ENCODE measurements around the gene MACO1. TPM values are rescaled to one million over a fixed set of nuclear protein-coding genes. Genes with fewer than 3 reads are reported as not detected.

Gene MACO1
- total RNA-seq, 1 experiment from 2014 or later: 16.3 TPM

DNA sequence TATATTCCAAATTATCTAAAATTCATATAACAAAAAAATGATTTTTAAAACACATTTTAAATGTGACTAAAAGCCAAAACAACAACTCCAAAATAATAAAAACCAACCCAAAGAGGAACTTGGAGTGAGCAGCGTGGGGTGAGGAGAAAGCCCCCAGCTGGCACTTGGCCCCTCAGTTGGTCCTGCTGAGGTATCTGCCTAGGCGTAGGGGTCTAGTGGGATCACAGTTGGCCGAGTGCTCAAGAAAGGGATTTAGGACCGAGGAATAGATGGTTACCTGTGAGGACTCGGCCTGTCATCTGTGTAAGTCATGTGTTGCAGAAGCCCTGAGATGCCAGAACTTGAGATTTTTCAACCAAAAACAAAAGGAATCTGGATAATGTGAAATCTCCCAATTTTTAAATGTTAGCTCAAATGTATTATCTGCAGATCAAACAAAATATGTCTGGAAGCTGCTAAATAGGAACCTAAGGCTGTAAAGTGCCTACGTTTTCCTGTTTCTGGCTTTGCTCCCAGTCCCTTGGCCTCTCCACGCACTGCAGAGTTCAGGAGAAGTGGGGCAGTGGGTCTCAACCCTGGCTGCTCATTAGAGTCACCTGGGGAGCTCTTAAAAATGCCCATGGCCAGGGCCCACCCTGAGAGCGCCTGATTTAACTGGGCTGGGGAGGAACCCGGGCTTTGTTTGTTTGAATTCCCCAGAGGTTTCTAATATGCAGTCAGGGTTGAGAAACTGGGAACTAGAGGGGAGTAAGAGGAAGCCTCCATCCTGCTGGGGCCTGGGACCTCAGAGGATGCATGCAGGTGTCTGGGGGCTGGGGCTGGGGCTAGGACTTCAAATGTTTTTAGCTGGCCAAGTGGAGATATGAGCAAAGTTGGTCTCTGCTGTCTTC is 74.3 kb downstream of the MACO1 start:
- Histone ChIP-seq H3K27me3 (ENCODE audit: insufficient read depth, low read length) (no peaks in the 10 kb centered on the region), H3T11ph (ENCODE audit: low read length) (no peak overlapping the region), H3K9me3 (ENCODE audit: control insufficient read depth, low read depth, low read length) (no peaks in the 10 kb centered on the region), H2BK12ac (ENCODE audit: insufficient read length, low read depth, low read length) (no peak overlapping the region), H2BK15ac (ENCODE audit: low read depth, low read length) (no peak overlapping the region), H3K23ac (ENCODE audit: insufficient read length, low read depth, low read length) (no peak overlapping the region), H4K20me1 (ENCODE audit: control insufficient read depth, insufficient read depth, insufficient read length) (no peaks in the 10 kb centered on the region), H3K79me1 (ENCODE audit: insufficient read depth, low read depth, low read length, poor library complexity, severe bottlenecking) (no peaks in the 10 kb centered on the region), H3K23me2 (ENCODE audit: insufficient read length, low read depth, low read length, poor library complexity, severe bottlenecking) (no peaks in the 10 kb centered on the region), H2AK5ac (ENCODE audit: insufficient read length, low read length) (no peak overlapping the region), H3K9ac (ENCODE audit: extremely low read depth, insufficient read length, low read length) (no peak overlapping the region), H2BK5ac (ENCODE audit: insufficient read length, low read length) (no peak overlapping the region), H3K4me1 (ENCODE audit: insufficient read depth, low read length) (peaks cover 3% of the 10 kb centered on the region; the same call in 1 of the 2 replicates), H3K4me2 (ENCODE audit: insufficient read depth, insufficient read length, low read length) (no peak overlapping the region), H3K79me2 (ENCODE audit: insufficient read depth, low read length) (no peaks in the 10 kb centered on the region), H4K8ac (replicated peaks; ENCODE audit: insufficient read length, low read depth, low read length) (no peak overlapping the region), H4K91ac (ENCODE audit: insufficient read length, low read depth, low read length) (no peak overlapping the region), H3K4ac (ENCODE audit: low read depth, low read length) (no peak overlapping the region), H4K5ac (ENCODE audit: insufficient read length, low read depth, low read length) (no peak overlapping the region), H3K18ac (ENCODE audit: insufficient read length, low read depth, low read length) (no peak overlapping the region), H3K56ac (ENCODE audit: insufficient read length, low read depth, low read length) (no peak overlapping the region), H3K14ac (ENCODE audit: insufficient read depth, low read length) (no peak overlapping the region), H2BK120ac (ENCODE audit: low read depth, low read length, poor library complexity, severe bottlenecking) (no peak overlapping the region), H3K27ac (ENCODE audit: insufficient read length, low read depth, low read length) (no peak overlapping the region), H2BK20ac (ENCODE audit: low read depth, low read length, poor library complexity, severe bottlenecking) (no peak overlapping the region), H2AFZ (ENCODE audit: low read length) (no peak overlapping the region)
- TF ChIP-seq, protein P1, sequence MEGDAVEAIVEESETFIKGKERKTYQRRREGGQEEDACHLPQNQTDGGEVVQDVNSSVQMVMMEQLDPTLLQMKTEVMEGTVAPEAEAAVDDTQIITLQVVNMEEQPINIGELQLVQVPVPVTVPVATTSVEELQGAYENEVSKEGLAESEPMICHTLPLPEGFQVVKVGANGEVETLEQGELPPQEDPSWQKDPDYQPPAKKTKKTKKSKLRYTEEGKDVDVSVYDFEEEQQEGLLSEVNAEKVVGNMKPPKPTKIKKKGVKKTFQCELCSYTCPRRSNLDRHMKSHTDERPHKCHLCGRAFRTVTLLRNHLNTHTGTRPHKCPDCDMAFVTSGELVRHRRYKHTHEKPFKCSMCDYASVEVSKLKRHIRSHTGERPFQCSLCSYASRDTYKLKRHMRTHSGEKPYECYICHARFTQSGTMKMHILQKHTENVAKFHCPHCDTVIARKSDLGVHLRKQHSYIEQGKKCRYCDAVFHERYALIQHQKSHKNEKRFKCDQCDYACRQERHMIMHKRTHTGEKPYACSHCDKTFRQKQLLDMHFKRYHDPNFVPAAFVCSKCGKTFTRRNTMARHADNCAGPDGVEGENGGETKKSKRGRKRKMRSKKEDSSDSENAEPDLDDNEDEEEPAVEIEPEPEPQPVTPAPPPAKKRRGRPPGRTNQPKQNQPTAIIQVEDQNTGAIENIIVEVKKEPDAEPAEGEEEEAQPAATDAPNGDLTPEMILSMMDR (conservative IDR thresholded peaks at IDR 0.05): no peak
- H3K9me3 Mint-ChIP-seq: peaks cover 0 to 3% of the 10 kb centered on the region in 2 experiments; a peak in 1 of 5 replicates
- peak overlapping the region in 1 of 3 experiments; percentile 59; a peak in 1 of 7 replicates for H3K27ac Mint-ChIP-seq
- peaks cover 42 to 47% of the 10 kb centered on the region in 2 experiments for H3K4me1 Mint-ChIP-seq
- H3K36me3 Mint-ChIP-seq (ENCODE audit: insufficient read depth in 1 of 3, low read depth in 3 of 3): peaks cover 0 to 4% (median 0%) of the 10 kb centered on the region in 3 experiments; a peak in 1 of 7 replicates
- DNase-seq: no peak
- no peaks in the 10 kb centered on the region; the same call in 1 of the 2 replicates for H3K27me3 Mint-ChIP-seq (ENCODE audit: low read depth)
- no CpG with 5 or more reads among the region's 9 CpGs for WGBS (ENCODE audit: extremely low coverage, insufficient read length, low lambda C conversion rate)
- no peak overlapping the region for H3K4me3 Mint-ChIP-seq
